KG1 (cell line): ENCODE results near the gene C19orf25.
"Not testable (repeated sequence)": the region's sequence is repeated elsewhere in the genome, so short reads cannot be mapped to it uniquely, and the experiment has no call there.

ENCODE experiments used
- DNase-seq: peaks from one replicate; lab custom pipeline; 2025; lab: John Stamatoyannopoulos, UW

C19orf25 gene

DNA sequence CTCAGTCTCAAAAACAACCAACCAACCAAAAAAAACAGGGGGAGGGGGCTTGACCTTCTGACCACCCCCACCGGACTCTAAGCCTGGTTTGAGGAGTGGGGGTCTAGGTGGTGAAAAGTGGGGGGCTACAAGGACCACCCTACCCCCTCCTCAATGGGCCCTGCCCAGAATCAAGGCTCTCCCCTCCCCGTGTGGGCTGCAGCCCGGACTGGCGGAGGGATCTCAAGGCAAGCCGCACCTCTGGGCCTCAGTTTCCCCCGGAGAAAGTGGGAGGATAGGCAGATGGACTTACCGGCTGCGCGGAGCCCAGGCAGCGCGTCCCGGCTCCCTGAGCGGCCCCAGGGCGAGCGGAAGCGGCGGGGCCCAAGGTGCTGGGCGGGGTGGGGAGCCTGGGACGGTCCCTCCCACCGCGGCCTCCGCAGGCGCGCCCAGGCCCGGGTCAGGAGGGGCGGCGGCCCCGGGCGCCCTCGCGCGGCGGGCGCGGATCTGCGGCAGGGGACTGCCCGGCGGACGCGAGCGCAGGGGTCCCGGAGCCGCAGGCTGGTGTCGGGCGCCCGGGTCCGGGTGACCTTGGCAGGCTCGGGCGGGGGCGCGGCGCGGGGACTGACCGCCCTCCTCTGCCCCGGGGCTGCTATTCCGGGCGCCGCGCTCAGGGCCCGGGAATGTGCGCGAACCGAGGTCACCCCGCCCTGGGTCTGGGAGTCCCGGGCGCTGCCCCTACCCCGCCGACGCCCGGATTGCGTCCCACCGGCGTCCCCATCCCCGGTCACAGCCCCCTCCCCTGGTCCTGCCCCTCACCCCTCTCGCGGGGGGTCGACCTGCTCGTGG, 33.9 kb upstream of the C19orf25 start, which contains the start of gene ADAMTSL5:
TSS of gene ADAMTSL5 (minus strand) at position 349 of the 828 bp plus-strand sequence. CDS start 2,076 bp downstream, outside the sequence.
- no peak for DNase-seq

DNA sequence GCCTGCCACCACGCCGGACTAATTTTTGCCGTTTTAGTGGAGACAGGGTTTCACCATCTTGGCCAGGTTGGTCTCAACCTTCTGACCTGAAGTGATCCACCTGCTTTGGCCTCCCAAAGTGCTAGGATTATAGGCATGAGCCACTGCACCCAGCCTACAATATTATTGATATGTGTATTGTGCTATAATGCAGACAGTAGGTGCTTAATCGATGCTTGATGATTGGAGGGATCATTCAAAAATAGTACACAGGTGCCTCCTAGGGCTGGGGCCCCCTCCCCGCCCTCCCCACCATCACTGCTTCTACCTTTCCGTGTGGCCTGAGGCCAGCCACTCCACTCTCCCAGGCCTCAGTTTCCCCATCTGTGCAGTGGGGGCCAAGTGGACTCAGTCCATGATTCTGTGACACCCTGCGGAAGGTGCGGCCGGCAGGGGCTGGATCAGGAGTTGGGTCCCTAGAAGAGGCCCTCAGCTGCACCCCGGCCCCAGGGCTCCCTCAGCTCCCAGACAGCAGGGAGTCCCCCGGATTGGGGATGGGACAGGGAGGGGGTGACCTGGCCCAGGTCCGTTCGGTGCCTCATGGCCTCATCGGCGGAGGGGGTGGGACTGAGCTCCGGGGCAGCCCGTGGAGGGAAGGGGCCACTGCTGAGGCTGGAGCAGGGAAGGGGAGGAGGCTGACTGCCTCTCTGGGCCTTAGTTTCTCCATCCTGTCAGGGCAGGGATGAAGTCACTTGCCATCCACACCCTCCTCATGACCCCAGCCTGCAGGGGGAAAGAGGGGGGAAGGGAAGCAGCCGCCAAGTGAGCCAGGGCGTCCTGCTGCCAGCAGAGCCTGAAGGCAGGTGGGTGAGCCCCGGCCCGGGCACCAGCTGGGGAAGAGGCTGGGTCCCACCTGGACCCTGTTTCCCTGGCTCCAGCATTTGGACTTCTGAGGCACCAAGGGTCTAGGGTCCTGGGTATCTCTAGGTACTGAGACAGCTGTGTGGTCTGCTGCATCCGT, 32.6 kb upstream of the C19orf25 start:
- DNase-seq: no peak

DNA sequence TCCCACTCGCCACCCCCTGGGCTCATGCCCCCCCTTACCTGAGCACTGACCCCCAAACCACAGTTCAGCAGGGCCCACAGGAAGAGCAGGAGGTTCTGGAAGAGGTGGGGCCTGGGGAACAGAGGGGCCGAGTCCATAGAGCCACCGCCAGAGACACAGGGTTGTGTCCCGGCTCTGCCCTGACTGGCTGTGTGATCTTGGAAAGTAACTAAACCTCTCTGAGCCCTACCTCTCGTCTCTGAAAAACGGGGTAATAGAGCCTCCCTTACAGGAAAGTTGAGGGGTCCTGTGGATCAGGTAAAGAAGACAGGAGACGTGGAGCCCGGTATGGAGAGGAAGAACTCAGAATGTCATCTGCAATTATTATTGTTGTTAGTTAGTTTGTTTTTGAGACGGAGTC, 31.8 kb upstream of the C19orf25 start:
- no peak for DNase-seq

DNA sequence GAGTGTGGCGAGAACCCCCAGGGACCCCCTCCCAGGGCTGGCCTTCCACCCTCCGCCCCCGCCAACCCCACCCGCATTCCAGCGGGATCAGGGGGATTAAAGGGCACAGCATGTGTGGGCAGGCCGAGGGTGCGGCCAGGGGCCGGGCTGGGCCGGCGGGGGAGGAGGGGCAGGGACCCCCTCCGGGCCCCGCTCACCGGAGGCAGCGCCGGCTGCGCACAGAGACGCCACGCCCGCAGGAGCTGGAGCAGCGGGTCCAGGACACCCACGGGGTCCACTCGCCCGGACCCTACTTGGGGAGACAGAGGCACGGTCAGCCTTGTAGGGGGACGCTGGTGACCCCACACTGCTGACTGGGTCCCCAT, 31.4 kb upstream of the C19orf25 start:
- DNase-seq: no peak

DNA sequence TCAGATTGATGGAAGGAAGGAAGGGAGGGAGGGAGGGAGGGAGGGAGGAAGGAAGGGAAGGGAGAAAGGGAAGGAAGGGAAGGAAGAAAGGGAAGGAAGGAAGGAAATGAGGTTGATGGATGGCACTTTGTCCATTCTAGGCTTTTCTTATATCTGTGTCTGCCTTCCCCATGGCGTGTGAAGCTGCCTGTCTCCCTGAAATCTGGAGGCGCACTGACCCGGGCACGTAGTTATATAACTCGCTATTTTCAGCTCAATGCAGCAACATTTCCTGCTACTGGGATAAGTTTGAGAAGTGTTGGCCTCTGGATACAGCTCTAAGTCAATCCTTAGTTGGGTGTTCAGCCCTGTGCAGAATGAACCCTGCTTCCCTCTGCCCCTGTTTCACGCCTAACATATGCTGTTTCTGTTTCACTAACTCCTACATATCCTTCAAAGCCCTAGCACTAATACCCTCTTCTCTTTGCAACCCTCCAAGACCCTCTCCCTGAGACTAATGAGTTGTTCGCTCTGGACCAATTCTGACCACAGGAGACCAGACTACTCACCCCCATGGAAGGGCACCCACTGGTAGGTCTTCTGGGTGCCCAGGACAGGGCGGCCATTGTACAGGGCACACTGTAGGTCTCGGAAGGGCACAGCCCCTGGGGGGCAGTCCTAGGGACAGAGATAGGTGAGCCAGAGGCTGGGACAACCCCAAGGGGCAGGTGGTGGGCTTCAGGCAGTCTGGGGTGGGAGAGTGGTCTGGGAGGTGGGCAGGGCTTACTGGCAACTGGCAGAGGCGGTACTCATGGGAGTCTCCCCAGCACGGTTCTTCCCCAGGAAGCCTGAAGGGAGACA, 30.8 kb upstream of the C19orf25 start:
- DNase-seq: no peak

DNA sequence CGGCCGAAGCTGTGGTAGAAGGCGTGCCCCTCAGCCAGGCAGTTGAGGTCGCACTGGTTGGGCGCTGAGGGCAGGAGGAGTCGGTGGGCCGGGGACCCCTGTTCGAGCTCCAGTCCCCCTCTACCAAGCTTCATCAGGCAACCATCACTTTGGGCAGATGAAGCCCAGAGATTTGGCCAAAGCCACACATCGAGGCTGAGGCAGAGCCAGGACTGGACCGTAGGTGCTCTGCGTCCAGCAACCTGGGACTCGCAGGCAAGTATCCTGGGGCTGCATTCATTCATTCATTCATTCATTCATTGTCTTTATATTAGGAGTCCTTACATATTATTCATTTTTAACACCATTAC, 29.5 kb upstream of the C19orf25 start:
- DNase-seq: no peak

DNA sequence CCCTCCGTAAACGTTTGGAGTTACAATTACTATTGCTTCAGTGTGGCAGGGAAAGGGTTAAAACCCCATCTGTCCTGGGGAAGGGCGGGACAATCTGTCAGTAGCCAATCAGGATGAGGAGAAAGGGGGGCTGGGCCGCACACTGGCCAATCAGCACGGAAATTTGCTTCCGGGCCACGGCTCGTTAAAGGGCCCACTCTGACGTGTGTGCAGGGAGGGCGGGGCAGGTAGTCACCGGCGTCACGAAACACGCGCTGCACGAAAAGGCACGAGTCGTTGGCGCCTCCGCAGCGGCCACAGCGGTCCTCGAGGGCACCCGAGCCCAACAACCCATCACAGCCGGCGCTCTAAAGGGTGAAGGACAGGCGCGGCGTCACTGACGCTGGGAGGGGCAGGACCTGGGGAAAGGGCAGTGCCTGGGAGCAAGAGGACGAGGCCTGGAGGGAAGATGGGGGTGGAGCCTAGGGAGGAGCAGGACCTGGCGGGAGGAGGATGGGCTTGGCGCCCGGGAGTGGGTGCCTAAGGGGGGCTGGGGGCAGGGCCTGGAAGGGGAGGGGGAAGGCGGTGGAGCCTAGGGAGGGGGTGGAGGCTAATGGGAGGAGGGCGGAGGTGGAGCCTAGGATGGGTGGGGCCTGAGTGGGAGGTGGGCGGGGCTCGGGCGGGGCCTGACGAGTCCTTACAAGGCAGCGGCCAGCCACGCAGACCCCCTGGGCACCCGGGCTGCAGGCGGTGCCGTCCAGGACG, 28.9 kb upstream of the C19orf25 start:
- peak; percentile 64 for DNase-seq

DNA sequence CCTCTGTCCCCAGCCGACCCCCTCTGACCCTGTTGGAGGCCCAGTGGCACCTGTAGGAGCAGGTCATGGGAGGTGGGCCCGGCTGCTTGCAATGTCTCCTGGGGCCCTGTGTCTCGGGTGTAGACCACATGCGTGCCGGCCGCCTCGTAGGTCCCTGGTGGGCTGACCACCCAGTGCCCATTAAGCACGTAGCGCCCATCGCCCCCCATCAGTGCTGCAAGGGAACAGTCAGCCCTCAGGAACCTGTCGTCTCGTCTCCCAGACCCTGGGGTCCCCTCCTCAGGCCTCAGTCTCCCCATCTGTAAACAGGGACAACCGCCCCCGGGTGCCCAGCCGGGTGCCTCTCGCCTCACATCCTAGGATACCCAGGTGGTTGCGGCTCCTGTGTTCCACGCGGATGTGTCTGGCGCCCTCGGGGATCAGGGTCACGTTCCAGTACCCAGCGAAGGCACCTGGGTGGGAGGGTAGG, 28.2 kb upstream of the C19orf25 start:
- no peak for DNase-seq

DNA sequence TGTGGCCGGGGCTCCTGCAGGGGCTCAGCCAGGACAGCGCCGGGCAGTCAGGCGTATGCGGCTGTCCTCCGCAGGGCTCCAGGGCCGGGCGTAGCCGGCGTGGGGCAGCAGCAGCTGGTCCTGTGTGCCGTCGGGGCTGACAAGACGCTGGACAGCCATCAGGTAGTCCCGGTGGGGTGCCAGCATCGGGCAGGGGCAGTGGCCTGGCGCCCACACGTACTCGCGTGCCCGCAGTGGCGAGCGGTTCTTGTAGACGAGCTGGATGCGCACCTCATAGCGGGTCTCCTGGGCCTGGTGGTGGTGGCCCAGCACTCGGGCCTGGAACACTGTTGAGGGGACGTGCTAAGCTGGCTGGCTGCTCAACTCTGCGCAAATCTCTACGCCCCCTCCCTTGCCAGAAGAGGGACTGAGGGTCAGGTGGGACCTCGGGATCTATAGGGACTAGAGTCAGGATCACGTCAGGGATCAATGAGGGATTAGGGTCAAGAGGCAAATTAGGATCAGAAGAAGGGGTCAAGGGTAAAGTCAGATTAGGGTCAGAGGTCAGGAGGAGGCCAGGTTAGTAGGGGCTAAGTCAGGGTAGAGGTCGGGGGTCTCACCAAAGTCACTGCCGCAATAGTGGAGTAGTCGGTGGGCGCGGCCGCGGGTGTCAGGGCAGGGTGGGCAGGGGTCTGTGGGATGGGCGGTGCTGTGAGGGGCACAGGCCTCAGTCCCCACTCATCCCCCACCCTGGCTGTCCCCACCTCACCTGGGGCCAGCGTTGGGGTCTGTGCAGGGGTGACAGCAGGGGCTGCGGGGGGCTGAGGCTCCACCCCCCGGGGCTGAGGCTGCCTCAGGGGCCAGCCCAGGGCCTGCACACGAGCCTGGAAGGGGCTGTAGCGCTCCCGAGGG, 27.2 kb upstream of the C19orf25 start:
- DNase-seq: no peak

DNA sequence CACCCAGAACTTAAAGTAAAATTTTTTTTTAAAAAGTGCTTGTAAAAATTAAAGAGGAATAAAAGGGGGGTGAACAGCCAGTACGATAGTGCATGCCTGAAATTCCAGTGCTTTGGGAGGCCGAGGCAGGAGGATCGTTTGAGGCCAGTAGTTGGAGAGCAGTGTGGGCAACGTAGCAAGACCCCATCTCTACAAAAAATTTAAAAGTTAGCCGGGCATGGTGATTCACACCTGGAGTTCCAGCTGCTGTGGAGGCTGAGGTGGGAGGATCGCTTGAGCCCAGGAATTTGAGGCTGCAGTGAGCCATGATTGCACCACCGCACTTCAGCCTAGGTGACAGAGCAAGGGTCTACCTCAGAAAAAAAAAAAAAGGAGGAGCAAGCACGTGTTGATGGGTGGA, 26.0 kb upstream of the C19orf25 start:
- no peak for DNase-seq

DNA sequence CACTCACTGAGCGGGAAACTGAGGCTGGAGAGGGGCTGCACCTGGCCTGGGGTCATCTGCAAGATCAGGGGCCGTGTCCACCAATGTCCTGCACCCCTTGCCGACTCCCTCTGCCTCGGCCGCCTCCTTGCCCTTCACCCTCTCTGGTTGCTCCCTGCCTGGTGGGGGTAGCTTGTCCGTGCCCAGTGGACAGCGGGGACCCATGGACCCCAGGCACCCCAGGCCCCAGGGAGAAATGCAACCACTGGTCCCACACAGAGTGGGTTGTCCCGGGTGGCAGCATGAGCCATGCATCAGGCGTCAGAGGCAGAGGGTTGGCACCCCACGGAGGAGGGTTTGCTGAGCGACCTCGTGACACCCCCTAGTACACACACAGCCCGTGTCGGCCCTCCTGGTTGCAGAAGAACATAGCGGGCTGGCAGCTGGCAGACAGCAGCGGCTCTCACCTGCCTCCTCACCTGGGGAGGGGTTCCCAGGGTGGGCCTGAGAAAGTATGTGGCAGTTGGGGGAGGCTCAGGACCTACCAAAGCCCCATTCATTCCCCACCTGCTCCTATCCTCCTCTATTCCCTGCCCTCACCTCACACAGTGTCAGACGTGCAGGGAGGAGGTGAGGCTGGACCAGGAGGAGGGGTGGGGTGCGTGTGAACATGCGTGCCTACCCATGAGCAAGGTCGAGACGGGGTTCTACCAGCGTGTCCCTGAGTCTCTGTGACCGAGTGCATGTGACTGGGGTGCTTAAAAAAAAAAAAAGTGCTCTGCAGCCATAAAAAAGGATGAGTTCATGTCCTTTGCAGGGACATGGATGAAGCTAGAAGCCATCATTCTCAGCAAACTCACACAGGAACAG, 25.1 kb upstream of the C19orf25 start:
- DNase-seq: no peak

DNA sequence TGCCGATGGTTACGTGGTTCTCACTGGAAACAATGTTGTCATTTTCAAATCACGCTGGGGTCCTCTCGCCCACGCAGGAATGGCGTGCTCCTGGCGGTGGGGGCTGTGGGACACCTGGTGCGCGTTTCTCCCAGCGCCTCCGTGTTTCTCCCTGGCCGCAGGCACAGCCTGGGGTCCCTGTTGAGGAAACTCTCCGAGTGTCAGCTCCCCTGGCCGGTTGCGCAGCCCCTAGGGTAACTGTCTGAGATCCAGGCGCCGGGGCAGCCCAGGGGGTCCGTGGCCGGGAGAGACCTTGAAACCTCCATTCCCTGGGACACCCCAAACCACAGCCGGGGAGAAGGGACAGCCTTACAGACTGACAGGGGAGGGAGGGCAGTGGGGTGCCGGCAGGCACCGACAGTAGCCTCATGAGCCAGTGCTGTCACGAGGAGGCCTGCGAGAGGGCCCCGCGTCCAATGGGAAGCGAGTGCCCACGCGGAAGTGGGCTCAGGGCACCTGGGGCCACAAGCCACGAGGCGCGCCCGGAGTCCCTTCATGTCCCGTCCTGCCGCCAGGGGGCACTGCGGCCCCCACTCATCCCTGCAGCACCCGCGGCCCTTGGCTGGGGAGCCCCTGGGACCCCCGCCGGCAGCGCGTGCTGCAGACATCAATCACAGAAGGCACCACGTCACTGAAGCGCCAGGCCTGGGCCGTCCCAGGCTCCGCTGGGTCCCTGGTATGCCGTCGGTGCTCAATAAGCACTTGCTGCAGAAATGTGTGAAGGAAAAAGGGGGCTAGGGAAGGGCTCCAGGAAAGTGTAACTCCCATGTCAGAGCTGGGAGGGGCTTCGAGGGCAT, 24.3 kb upstream of the C19orf25 start:
- peak; percentile 48 for DNase-seq

DNA sequence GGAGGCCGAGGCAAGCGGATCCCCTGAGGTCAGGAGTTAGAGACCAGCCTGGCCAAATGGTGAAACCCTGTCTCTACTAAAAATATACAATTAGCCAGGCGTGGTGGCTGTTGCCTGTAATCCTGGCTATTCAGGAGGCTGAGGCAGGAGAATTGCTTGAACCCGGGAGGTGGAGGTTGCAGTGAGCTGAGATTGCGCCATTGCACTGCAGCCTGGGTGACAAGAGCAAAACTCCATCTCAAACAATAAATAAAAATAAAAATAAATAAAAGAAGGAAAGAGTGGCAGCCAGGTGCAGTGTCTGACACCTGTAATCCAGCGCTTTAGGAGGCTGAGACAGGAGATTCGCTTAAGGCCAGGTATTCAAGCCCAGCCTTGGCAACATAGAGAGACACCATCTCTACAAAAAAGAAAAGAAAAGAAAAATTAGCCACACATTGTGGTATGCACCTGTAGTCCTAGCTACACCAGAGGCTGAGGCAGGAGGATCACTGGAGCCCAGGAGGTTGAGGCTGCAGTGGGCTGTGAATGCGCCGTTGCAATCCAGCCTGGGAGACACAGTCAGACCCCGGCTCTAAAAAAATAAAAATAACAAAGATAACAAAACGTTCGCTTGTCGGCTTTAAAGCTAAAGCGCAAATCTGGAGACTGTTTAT, 23.5 kb upstream of the C19orf25 start:
- DNase-seq: no peak

DNA sequence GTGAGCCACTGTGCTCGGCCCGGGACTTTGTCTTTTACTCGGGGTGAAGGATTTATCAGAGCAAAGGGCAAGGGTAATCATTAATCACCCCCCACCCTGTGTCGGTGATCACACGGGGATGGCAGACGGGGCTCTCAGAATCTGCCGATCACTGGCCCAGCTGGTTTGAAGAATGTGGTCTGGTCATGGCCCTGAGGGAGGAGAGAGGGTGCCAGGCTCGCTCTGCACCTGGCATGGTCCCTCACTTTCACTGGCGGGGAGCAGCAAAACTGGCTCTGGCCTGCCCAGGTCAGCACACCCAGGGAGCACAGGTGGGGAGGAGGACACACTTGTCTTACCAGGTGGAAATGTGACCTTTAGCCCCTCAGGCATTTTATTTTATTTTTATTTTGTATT, 22.2 kb upstream of the C19orf25 start:
- DNase-seq: no peak

DNA sequence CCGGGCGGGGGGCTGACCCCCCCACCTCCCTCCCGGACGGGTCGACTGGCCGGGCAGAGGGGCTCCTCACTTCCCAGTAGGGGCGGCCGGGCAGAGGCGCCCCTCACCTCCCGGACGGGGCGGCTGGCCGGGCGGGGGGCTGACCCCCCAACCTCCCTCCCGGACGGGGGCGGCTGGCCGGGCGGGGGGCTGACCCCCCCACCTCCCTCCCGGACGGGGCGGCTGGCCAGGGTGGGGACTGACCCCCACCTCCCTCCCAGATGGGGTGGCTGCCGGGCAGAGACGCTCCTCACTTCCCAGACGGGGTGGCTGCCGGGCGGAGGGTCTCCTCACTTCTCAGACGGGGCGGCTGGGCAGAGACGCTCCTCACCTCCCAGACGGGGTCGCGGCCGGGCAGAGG, 20.2 kb upstream of the C19orf25 start:
- not testable (repeated sequence) for DNase-seq

DNA sequence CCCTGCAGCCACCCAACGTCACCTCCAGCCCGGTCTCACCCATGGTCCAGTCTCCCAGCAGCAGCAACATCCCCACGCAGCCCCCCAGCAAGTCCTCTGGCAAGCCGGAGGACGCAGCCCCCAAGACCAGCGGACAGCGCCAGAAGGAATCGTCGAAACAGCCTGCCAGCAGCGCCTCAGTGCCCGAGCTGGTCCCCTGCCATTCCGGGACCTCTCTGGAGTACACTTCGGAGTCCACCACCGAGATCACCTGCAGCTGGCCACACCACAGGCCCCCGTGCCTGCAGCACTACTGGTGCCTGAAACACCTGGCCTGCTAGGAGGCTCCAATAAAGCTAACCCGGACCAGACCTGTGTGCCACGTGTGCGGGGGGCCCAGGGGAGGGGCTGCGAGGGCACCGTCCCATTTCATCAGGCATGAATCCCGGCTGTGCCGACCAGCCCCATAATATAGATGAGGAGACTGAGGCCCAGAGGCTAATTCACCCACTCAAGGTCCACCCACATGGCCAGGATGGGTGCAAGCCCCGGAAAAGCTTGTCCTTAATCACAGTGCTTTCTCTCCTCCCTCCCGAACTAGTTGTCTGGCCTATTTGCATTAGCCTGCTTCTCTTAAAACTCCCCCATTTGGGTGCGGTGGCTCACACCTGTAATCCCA, 18.7 kb upstream of the C19orf25 start:
- DNase-seq: no peak
